IMR-90 (cell line): ENCODE data around the gene EFEMP2. TPM values are rescaled to one million over a fixed set of nuclear protein-coding genes. Genes with fewer than 3 reads are reported as not detected.

ENCODE experiments used
- ATAC-seq: fragments of 200-7000 bp; cut with Tn5 transposase; 2 replicates; pipeline ENCODE4 v1.9.1; 2020; ENCODE audit warnings: low read depth, mild to moderate bottlenecking, moderate library complexity
- BruUV-seq: library from RNA; stranded (reverse); fragments of 400-500 nt; replicated peaks from 2 replicates; lab custom pipeline; 2021; lab: Mats Ljungman, UMichigan
- CTCF ChIA-PET: fragments of 300-600 bp; formaldehyde crosslinking; extraction: SDS; loops from one replicate; lab custom pipeline; 2021; ENCODE audit warnings: antibody characterized with exemption; lab: Yijun Ruan, JAX
- POLR2A ChIA-PET: fragments of 300-600 bp; sonication (Branson Sonifier 250); formaldehyde crosslinking; loops from one replicate; lab custom pipeline; 2022; ENCODE audit warnings: antibody characterized with exemption; ENCODE audit not compliant: unreplicated experiment; lab: Charles Lee
- DNase-seq: peaks from one replicate; pipeline ENCODE4 v3.0.0; 2013
- H2AFZ ChIP-seq: replicated peaks from 2 replicates; pipeline ENCODE3; 2013; ENCODE audit warnings: low read length, mild to moderate bottlenecking; ENCODE audit not compliant: poor library complexity
- H2AK5ac ChIP-seq: 2 replicates; pipeline ENCODE4 v1.6.1; 2013; ENCODE audit warnings: low read depth, low read length, inconsistent platforms
- H2AK9ac ChIP-seq: replicated peaks from 2 replicates; pipeline ENCODE3; 2013; ENCODE audit warnings: mild to moderate bottlenecking, low read depth, low read length, moderate library complexity; ENCODE audit not compliant: poor library complexity
- H2BK120ac ChIP-seq: 2 replicates; pipeline ENCODE4 v1.6.1; 2013; ENCODE audit warnings: low read depth, low read length, inconsistent platforms
- H2BK15ac ChIP-seq: 3 replicates; pipeline ENCODE4 v1.6.1; 2013; ENCODE audit warnings: low read depth, low read length, inconsistent platforms
- H2BK20ac ChIP-seq: 2 replicates; pipeline ENCODE4 v1.6.1; 2013; ENCODE audit warnings: low read depth, mild to moderate bottlenecking, inconsistent platforms, low read length, moderate library complexity
- H2BK5ac ChIP-seq: 2 replicates; pipeline ENCODE4 v1.6.1; 2013; ENCODE audit warnings: mild to moderate bottlenecking, low read depth, low read length, inconsistent platforms; ENCODE audit not compliant: poor library complexity, severe bottlenecking
- H3K14ac ChIP-seq: replicated peaks from 2 replicates; pipeline ENCODE4 v1.6.1; 2013; ENCODE audit warnings: low read depth, low read length, inconsistent platforms
- H3K18ac ChIP-seq: 2 replicates; pipeline ENCODE4 v1.6.1; 2013; ENCODE audit warnings: low read depth, low read length, control low read depth
- H3K23ac ChIP-seq: 2 replicates; pipeline ENCODE4 v1.6.1; 2013; ENCODE audit warnings: low read depth, low read length, inconsistent platforms
- H3K27ac ChIP-seq: 2 replicates; pipeline ENCODE4 v1.5.1; 2013; ENCODE audit warnings: mild to moderate bottlenecking, control low read depth, low read length; ENCODE audit not compliant: insufficient read depth
- H3K27me3 ChIP-seq: 2 replicates; pipeline ENCODE4 v1.6.1; 2013; ENCODE audit warnings: low read length; ENCODE audit not compliant: control insufficient read depth, insufficient read depth
- H3K36me3 ChIP-seq: 2 replicates; pipeline ENCODE4 v1.6.1; 2013; ENCODE audit warnings: low read length, mixed read lengths; ENCODE audit not compliant: control insufficient read depth, insufficient read depth
- H3K4ac ChIP-seq: 2 replicates; pipeline ENCODE4 v1.6.1; 2013; ENCODE audit warnings: low read depth, low read length, inconsistent platforms
- H3K4me1 ChIP-seq: 2 replicates; pipeline ENCODE4 v1.6.1; 2013; ENCODE audit warnings: low read length, mixed read lengths; ENCODE audit not compliant: control insufficient read depth, insufficient read depth
- H3K4me2 ChIP-seq: 2 replicates; pipeline ENCODE4 v1.6.1; 2013; ENCODE audit warnings: low read depth, mild to moderate bottlenecking, control low read depth, low read length, moderate library complexity
- H3K4me3 ChIP-seq: 2 replicates; pipeline ENCODE4 v1.5.1; 2013; ENCODE audit warnings: low read depth, mild to moderate bottlenecking, control low read depth, low read length, moderate library complexity; ENCODE audit not compliant: insufficient read depth
- H3K56ac ChIP-seq: 2 replicates; pipeline ENCODE4 v1.6.1; 2013; ENCODE audit warnings: low read length, inconsistent platforms; ENCODE audit not compliant: insufficient read depth; ENCODE audit errors: extremely low read depth
- H3K79me1 ChIP-seq, 2 experiments: 2 replicates each; pipeline ENCODE4 v1.6.1; 2013; ENCODE audit warnings: low read length in 2 of 2, inconsistent platforms in 1 of 2, low read depth in 1 of 2
- H3K9ac ChIP-seq: 2 replicates; pipeline ENCODE4 v1.6.1; 2013; ENCODE audit warnings: low read depth, low read length, control low read depth
- H3K9me1 ChIP-seq: 2 replicates; pipeline ENCODE4 v1.6.1; 2013; ENCODE audit warnings: low read length, inconsistent platforms; ENCODE audit not compliant: insufficient read depth
- H3K9me3 ChIP-seq: 2 replicates; pipeline ENCODE4 v1.6.1; 2013; ENCODE audit warnings: low read length; ENCODE audit not compliant: control insufficient read depth, insufficient read depth
- H4K20me1 ChIP-seq: 2 replicates; pipeline ENCODE4 v1.6.1; 2013; ENCODE audit warnings: low read length, inconsistent platforms; ENCODE audit not compliant: insufficient read depth
- H4K5ac ChIP-seq: 2 replicates; pipeline ENCODE4 v1.6.1; 2013; ENCODE audit warnings: mild to moderate bottlenecking, low read depth, low read length, control low read depth
- H4K8ac ChIP-seq, 2 experiments: 2 replicates each; pipeline ENCODE4 v1.6.1; 2013; ENCODE audit warnings: low read depth in 2 of 2, low read length in 2 of 2, control low read depth in 1 of 2, inconsistent platforms in 1 of 2
- H4K91ac ChIP-seq: 2 replicates; pipeline ENCODE4 v1.6.1; 2013; ENCODE audit warnings: low read depth, low read length, inconsistent platforms; ENCODE audit not compliant: insufficient read depth
- BHLHE40 ChIP-seq: fragments of 150-350 bp; IDR thresholded peaks from 2 replicates; pipeline ENCODE4 v1.6.1; 2016; ENCODE audit warnings: mild to moderate bottlenecking, low read depth, low read length
- CEBPB ChIP-seq: IDR thresholded peaks from 2 replicates; pipeline ENCODE4 v1.6.1; 2012; ENCODE audit warnings: low read depth, low read length, improper control_type of control experiment
- CHD1 ChIP-seq: IDR thresholded peaks from 2 replicates; pipeline ENCODE4 v1.6.1; 2012; ENCODE audit warnings: low read depth, low read length, improper control_type of control experiment
- CTCF ChIP-seq: conservative IDR thresholded peaks from 2 replicates; pipeline ENCODE4 v1.5.1; 2012; ENCODE audit warnings: mild to moderate bottlenecking, low read depth, low read length, improper control_type of control experiment
- ELK1 ChIP-seq: fragments of 150-350 bp; IDR thresholded peaks from 2 replicates; pipeline ENCODE4 v1.6.1; 2016; ENCODE audit warnings: low read depth, mild to moderate bottlenecking, low read length, moderate library complexity, borderline replicate concordance
- FOS ChIP-seq: fragments of 150-350 bp; IDR thresholded peaks from 2 replicates; pipeline ENCODE4 v1.6.1; 2016; ENCODE audit warnings: low read depth, low read length
- MAFK ChIP-seq: IDR thresholded peaks from 2 replicates; pipeline ENCODE4 v1.6.1; 2012; ENCODE audit warnings: low read depth, low read length, improper control_type of control experiment
- MAZ ChIP-seq: IDR thresholded peaks from 2 replicates; pipeline ENCODE4 v1.6.1; 2012; ENCODE audit warnings: low read depth, mild to moderate bottlenecking, low read length, improper control_type of control experiment, moderate library complexity, borderline replicate concordance
- MXI1 ChIP-seq: IDR thresholded peaks from 2 replicates; pipeline ENCODE4 v1.6.1; 2012; ENCODE audit warnings: low read depth, mild to moderate bottlenecking, low read length, moderate library complexity, borderline replicate concordance
- POLR2A ChIP-seq: IDR thresholded peaks from 2 replicates; pipeline ENCODE4 v1.6.1; 2012; ENCODE audit warnings: mild to moderate bottlenecking, low read depth, low read length
- RAD21 ChIP-seq: IDR thresholded peaks from 2 replicates; pipeline ENCODE4 v1.6.1; 2012; ENCODE audit warnings: low read length, improper control_type of control experiment
- RCOR1 ChIP-seq: IDR thresholded peaks from 2 replicates; pipeline ENCODE4 v1.6.1; 2012; ENCODE audit warnings: mild to moderate bottlenecking, low read length, improper control_type of control experiment; ENCODE audit not compliant: insufficient replicate concordance
- USF2 ChIP-seq: fragments of 150-350 bp; IDR thresholded peaks from 2 replicates; pipeline ENCODE4 v1.6.1; 2017; ENCODE audit warnings: mild to moderate bottlenecking, antibody characterized with exemption, low read length, low read depth
- WGBS, 2 experiments: methylation state at CpG; one replicate each; pipeline versions ENCODE4 v1.1.5 to v1.1.7; 2013; ENCODE audit warnings: missing lambda C conversion rate in 2 of 2; ENCODE audit not compliant: insufficient read length in 1 of 2; ENCODE audit errors: extremely low coverage in 2 of 2; 5-methylcytosine and 5-hydroxymethylcytosine counted together
- dilution Hi-C: fragments of 300-500 bp; cut with HindIII; formaldehyde crosslinking; loops from one replicate; pipeline ENCODE4 v1.14.3; 2018; ENCODE audit warnings: low sequenced_read_pairs; ENCODE audit not compliant: unreplicated experiment
- in situ Hi-C: fragments of 300-500 bp; cut with MboI; formaldehyde crosslinking; loops from 3 replicates; pipeline ENCODE4 v1.14.3; 2019; ENCODE audit warnings: low sequenced_read_pairs, inconsistent platforms, mixed read lengths
- intact Hi-C: fragments of 100-400 bp; cut with micrococcal nuclease; formaldehyde crosslinking; loops from 2 replicates; pipeline ENCODE4 v1.10.0; 2022
- polyA plus RNA-seq, 3 experiments: library from polyadenylated mRNA; depleted of rRNA; stranded (reverse); fragments of >200 nt; gene quantifications; 2 replicates each; pipeline ENCODE4 v1.2.3, GENCODE V29; 2012; ENCODE audit warnings: low replicate concordance in 1 of 3
- total RNA-seq: library from RNA; depleted of rRNA; stranded (reverse); fragments of >200 nt; gene quantifications from 2 replicates; pipeline ENCODE4 v1.2.3, GENCODE V29; 2012

The EFEMP2 gene
- total and polyA plus RNA-seq, 2 of the 4 experiments (the other 2 are of a cell fraction), result 62.7 to 431 TPM

GRCh38 chr11:65880844-65881421 lies 8.3 kb upstream of the EFEMP2 start:
- intact Hi-C loops, result no loop called here
- POLR2A ChIA-PET, result no interaction called here

More at GRCh38 chr11:65880844-65881421, 8.3 kb upstream of the EFEMP2 start:
- BruUV-seq, result no TSS peak
- H3K56ac ChIP-seq, result no peak overlapping the region
- peaks cover 9 to 32% of the 10 kb centered on the region in 2 experiments for H3K79me1 ChIP-seq
- H2BK15ac ChIP-seq, result no peak overlapping the region
- 0 out of 2 replicates have a peak overlapping the region, but pooled peaks have one; percentile 21 for H3K14ac ChIP-seq
- CTCF ChIA-PET, result no interaction called here
- no peak overlapping the region for H2BK5ac ChIP-seq
- H3K4me1 ChIP-seq, result no peaks in the 10 kb centered on the region; the same call in 1 of the 2 replicates
- no peak overlapping the region for H4K5ac ChIP-seq
- H2BK20ac ChIP-seq, result no peak overlapping the region
- TF ChIP-seq MAZ (no peak), CEBPB (no peak), MXI1 (no peak), MAFK (no peak), RAD21 (no peak), POLR2A (no peak), CTCF (no peak), FOS (no peak), USF2 (no peak), RCOR1 (no peak), ELK1 (no peak), BHLHE40 (no peak), CHD1 (no peak)
- no peak overlapping the region for H3K9ac ChIP-seq
- H3K36me3 ChIP-seq, result peaks cover 34% of the 10 kb centered on the region
- H3K4me2 ChIP-seq, result no peak overlapping the region
- DNase-seq, result no peak
- no peak overlapping the region for H3K18ac ChIP-seq
- dilution Hi-C loops, result no loop called here
- peak overlapping the region; percentile 59; the same call in 1 of the 2 replicates for H3K23ac ChIP-seq
- H2AK9ac ChIP-seq, result no peak overlapping the region
- WGBS, 2 experiments, result 100% methylated on average over 1 of the region's 7 CpGs; no CpG with 5 or more reads in 1 of the 2 experiments
- H2AK5ac ChIP-seq, result peak overlapping the region; percentile 67
- no peaks in the 10 kb centered on the region for H3K9me3 ChIP-seq
- H3K27ac ChIP-seq, result no peak overlapping the region
- peak overlapping the region in 1 of 2 experiments; percentile 28; a peak in 1 of 4 replicates for H4K8ac ChIP-seq
- no peak overlapping the region for H4K91ac ChIP-seq
- peaks cover 8% of the 10 kb centered on the region for H3K9me1 ChIP-seq
- H2BK120ac ChIP-seq, result no peak overlapping the region
- H3K27me3 ChIP-seq, result no peaks in the 10 kb centered on the region
- ATAC-seq, result no peak
- in situ Hi-C loops, result loop anchor here (5.0 kb wide), 1 partner anchor 106 kb away; no protein-coding TSS in a partner anchor
- peak overlapping the region; percentile 32 for H2AFZ ChIP-seq
- H3K4ac ChIP-seq, result 0 out of 2 replicates have a peak overlapping the region, but pooled peaks have one; percentile 3
- H3K4me3 ChIP-seq, result no peak overlapping the region
- peaks cover 12% of the 10 kb centered on the region; the same call in 1 of the 2 replicates for H4K20me1 ChIP-seq
